IMR-90 (cell line): ENCODE data around the gene HAAO. TPM values are rescaled to one million over a fixed set of nuclear protein-coding genes. Genes with fewer than 3 reads are reported as not detected.

Experiments used
- ATAC-seq: fragments of 200-7000 bp; cut with Tn5 transposase; 2 replicates; pipeline ENCODE4 v1.9.1; 2020; ENCODE audit warnings: low read depth, mild to moderate bottlenecking, moderate library complexity
- BruUV-seq: library from RNA; stranded (reverse); fragments of 400-500 nt; replicated peaks from 2 replicates; lab custom pipeline; 2021; lab: Mats Ljungman, UMichigan
- CTCF ChIA-PET: fragments of 300-600 bp; formaldehyde crosslinking; extraction: SDS; loops from one replicate; lab custom pipeline; 2021; ENCODE audit warnings: antibody characterized with exemption; lab: Yijun Ruan, JAX
- POLR2A ChIA-PET: fragments of 300-600 bp; sonication (Branson Sonifier 250); formaldehyde crosslinking; loops from one replicate; lab custom pipeline; 2022; ENCODE audit warnings: antibody characterized with exemption; ENCODE audit not compliant: unreplicated experiment; lab: Charles Lee
- DNase-seq: peaks from one replicate; pipeline ENCODE4 v3.0.0; 2013
- H2AFZ ChIP-seq: replicated peaks from 2 replicates; pipeline ENCODE3; 2013; ENCODE audit warnings: low read length, mild to moderate bottlenecking; ENCODE audit not compliant: poor library complexity
- H2AK5ac ChIP-seq: 2 replicates; pipeline ENCODE4 v1.6.1; 2013; ENCODE audit warnings: low read depth, low read length, inconsistent platforms
- H2AK9ac ChIP-seq: replicated peaks from 2 replicates; pipeline ENCODE3; 2013; ENCODE audit warnings: mild to moderate bottlenecking, low read depth, low read length, moderate library complexity; ENCODE audit not compliant: poor library complexity
- H2BK120ac ChIP-seq: 2 replicates; pipeline ENCODE4 v1.6.1; 2013; ENCODE audit warnings: low read depth, low read length, inconsistent platforms
- H2BK15ac ChIP-seq: 3 replicates; pipeline ENCODE4 v1.6.1; 2013; ENCODE audit warnings: low read depth, low read length, inconsistent platforms
- H2BK20ac ChIP-seq: 2 replicates; pipeline ENCODE4 v1.6.1; 2013; ENCODE audit warnings: low read depth, mild to moderate bottlenecking, inconsistent platforms, low read length, moderate library complexity
- H2BK5ac ChIP-seq: 2 replicates; pipeline ENCODE4 v1.6.1; 2013; ENCODE audit warnings: mild to moderate bottlenecking, low read depth, low read length, inconsistent platforms; ENCODE audit not compliant: poor library complexity, severe bottlenecking
- H3K14ac ChIP-seq: replicated peaks from 2 replicates; pipeline ENCODE4 v1.6.1; 2013; ENCODE audit warnings: low read depth, low read length, inconsistent platforms
- H3K18ac ChIP-seq: 2 replicates; pipeline ENCODE4 v1.6.1; 2013; ENCODE audit warnings: low read depth, low read length, control low read depth
- H3K23ac ChIP-seq: 2 replicates; pipeline ENCODE4 v1.6.1; 2013; ENCODE audit warnings: low read depth, low read length, inconsistent platforms
- H3K27ac ChIP-seq: 2 replicates; pipeline ENCODE4 v1.5.1; 2013; ENCODE audit warnings: mild to moderate bottlenecking, control low read depth, low read length; ENCODE audit not compliant: insufficient read depth
- H3K27me3 ChIP-seq: 2 replicates; pipeline ENCODE4 v1.6.1; 2013; ENCODE audit warnings: low read length; ENCODE audit not compliant: control insufficient read depth, insufficient read depth
- H3K36me3 ChIP-seq: 2 replicates; pipeline ENCODE4 v1.6.1; 2013; ENCODE audit warnings: low read length, mixed read lengths; ENCODE audit not compliant: control insufficient read depth, insufficient read depth
- H3K4ac ChIP-seq: 2 replicates; pipeline ENCODE4 v1.6.1; 2013; ENCODE audit warnings: low read depth, low read length, inconsistent platforms
- H3K4me1 ChIP-seq: 2 replicates; pipeline ENCODE4 v1.6.1; 2013; ENCODE audit warnings: low read length, mixed read lengths; ENCODE audit not compliant: control insufficient read depth, insufficient read depth
- H3K4me2 ChIP-seq: 2 replicates; pipeline ENCODE4 v1.6.1; 2013; ENCODE audit warnings: low read depth, mild to moderate bottlenecking, control low read depth, low read length, moderate library complexity
- H3K4me3 ChIP-seq: 2 replicates; pipeline ENCODE4 v1.5.1; 2013; ENCODE audit warnings: low read depth, mild to moderate bottlenecking, control low read depth, low read length, moderate library complexity; ENCODE audit not compliant: insufficient read depth
- H3K56ac ChIP-seq: 2 replicates; pipeline ENCODE4 v1.6.1; 2013; ENCODE audit warnings: low read length, inconsistent platforms; ENCODE audit not compliant: insufficient read depth; ENCODE audit errors: extremely low read depth
- H3K79me1 ChIP-seq, 2 experiments: 2 replicates each; pipeline ENCODE4 v1.6.1; 2013; ENCODE audit warnings: low read length in 2 of 2, inconsistent platforms in 1 of 2, low read depth in 1 of 2
- H3K9ac ChIP-seq: 2 replicates; pipeline ENCODE4 v1.6.1; 2013; ENCODE audit warnings: low read depth, low read length, control low read depth
- H3K9me1 ChIP-seq: 2 replicates; pipeline ENCODE4 v1.6.1; 2013; ENCODE audit warnings: low read length, inconsistent platforms; ENCODE audit not compliant: insufficient read depth
- H3K9me3 ChIP-seq: 2 replicates; pipeline ENCODE4 v1.6.1; 2013; ENCODE audit warnings: low read length; ENCODE audit not compliant: control insufficient read depth, insufficient read depth
- H4K20me1 ChIP-seq: 2 replicates; pipeline ENCODE4 v1.6.1; 2013; ENCODE audit warnings: low read length, inconsistent platforms; ENCODE audit not compliant: insufficient read depth
- H4K5ac ChIP-seq: 2 replicates; pipeline ENCODE4 v1.6.1; 2013; ENCODE audit warnings: mild to moderate bottlenecking, low read depth, low read length, control low read depth
- H4K8ac ChIP-seq, 2 experiments: 2 replicates each; pipeline ENCODE4 v1.6.1; 2013; ENCODE audit warnings: low read depth in 2 of 2, low read length in 2 of 2, control low read depth in 1 of 2, inconsistent platforms in 1 of 2
- H4K91ac ChIP-seq: 2 replicates; pipeline ENCODE4 v1.6.1; 2013; ENCODE audit warnings: low read depth, low read length, inconsistent platforms; ENCODE audit not compliant: insufficient read depth
- BHLHE40 ChIP-seq: fragments of 150-350 bp; IDR thresholded peaks from 2 replicates; pipeline ENCODE4 v1.6.1; 2016; ENCODE audit warnings: mild to moderate bottlenecking, low read depth, low read length
- CEBPB ChIP-seq: IDR thresholded peaks from 2 replicates; pipeline ENCODE4 v1.6.1; 2012; ENCODE audit warnings: low read depth, low read length, improper control_type of control experiment
- CHD1 ChIP-seq: IDR thresholded peaks from 2 replicates; pipeline ENCODE4 v1.6.1; 2012; ENCODE audit warnings: low read depth, low read length, improper control_type of control experiment
- CTCF ChIP-seq: conservative IDR thresholded peaks from 2 replicates; pipeline ENCODE4 v1.5.1; 2012; ENCODE audit warnings: mild to moderate bottlenecking, low read depth, low read length, improper control_type of control experiment
- ELK1 ChIP-seq: fragments of 150-350 bp; IDR thresholded peaks from 2 replicates; pipeline ENCODE4 v1.6.1; 2016; ENCODE audit warnings: low read depth, mild to moderate bottlenecking, low read length, moderate library complexity, borderline replicate concordance
- FOS ChIP-seq: fragments of 150-350 bp; IDR thresholded peaks from 2 replicates; pipeline ENCODE4 v1.6.1; 2016; ENCODE audit warnings: low read depth, low read length
- MAFK ChIP-seq: IDR thresholded peaks from 2 replicates; pipeline ENCODE4 v1.6.1; 2012; ENCODE audit warnings: low read depth, low read length, improper control_type of control experiment
- MAZ ChIP-seq: IDR thresholded peaks from 2 replicates; pipeline ENCODE4 v1.6.1; 2012; ENCODE audit warnings: low read depth, mild to moderate bottlenecking, low read length, improper control_type of control experiment, moderate library complexity, borderline replicate concordance
- MXI1 ChIP-seq: IDR thresholded peaks from 2 replicates; pipeline ENCODE4 v1.6.1; 2012; ENCODE audit warnings: low read depth, mild to moderate bottlenecking, low read length, moderate library complexity, borderline replicate concordance
- NFE2L2 ChIP-seq: fragments of 150-350 bp; IDR thresholded peaks from 2 replicates; pipeline ENCODE4 v1.6.1; 2016; ENCODE audit warnings: low read depth, mild to moderate bottlenecking, low read length
- POLR2A ChIP-seq: IDR thresholded peaks from 2 replicates; pipeline ENCODE4 v1.6.1; 2012; ENCODE audit warnings: mild to moderate bottlenecking, low read depth, low read length
- RAD21 ChIP-seq: IDR thresholded peaks from 2 replicates; pipeline ENCODE4 v1.6.1; 2012; ENCODE audit warnings: low read length, improper control_type of control experiment
- RCOR1 ChIP-seq: IDR thresholded peaks from 2 replicates; pipeline ENCODE4 v1.6.1; 2012; ENCODE audit warnings: mild to moderate bottlenecking, low read length, improper control_type of control experiment; ENCODE audit not compliant: insufficient replicate concordance
- RFX5 ChIP-seq: IDR thresholded peaks from 2 replicates; pipeline ENCODE4 v1.8.0; 2012; ENCODE audit warnings: low read depth, mild to moderate bottlenecking, low read length, moderate library complexity
- SMC3 ChIP-seq: fragments of 150-350 bp; IDR thresholded peaks from 2 replicates; pipeline ENCODE4 v1.6.1; 2016; ENCODE audit warnings: low read depth, mild to moderate bottlenecking, antibody characterized with exemption, low read length, moderate library complexity
- USF2 ChIP-seq: fragments of 150-350 bp; IDR thresholded peaks from 2 replicates; pipeline ENCODE4 v1.6.1; 2017; ENCODE audit warnings: mild to moderate bottlenecking, antibody characterized with exemption, low read length, low read depth
- WGBS, 2 experiments: methylation state at CpG; one replicate each; pipeline versions ENCODE4 v1.1.5 to v1.1.7; 2013; ENCODE audit warnings: missing lambda C conversion rate in 2 of 2; ENCODE audit not compliant: insufficient read length in 1 of 2; ENCODE audit errors: extremely low coverage in 2 of 2; 5-methylcytosine and 5-hydroxymethylcytosine counted together
- dilution Hi-C: fragments of 300-500 bp; cut with HindIII; formaldehyde crosslinking; loops from one replicate; pipeline ENCODE4 v1.14.3; 2018; ENCODE audit warnings: low sequenced_read_pairs; ENCODE audit not compliant: unreplicated experiment
- in situ Hi-C: fragments of 300-500 bp; cut with MboI; formaldehyde crosslinking; loops from 3 replicates; pipeline ENCODE4 v1.14.3; 2019; ENCODE audit warnings: low sequenced_read_pairs, inconsistent platforms, mixed read lengths
- intact Hi-C: fragments of 100-400 bp; cut with micrococcal nuclease; formaldehyde crosslinking; loops from 2 replicates; pipeline ENCODE4 v1.10.0; 2022
- polyA plus RNA-seq, 3 experiments: library from polyadenylated mRNA; depleted of rRNA; stranded (reverse); fragments of >200 nt; gene quantifications; 2 replicates each; pipeline ENCODE4 v1.2.3, GENCODE V29; 2012; ENCODE audit warnings: low replicate concordance in 1 of 3
- total RNA-seq: library from RNA; depleted of rRNA; stranded (reverse); fragments of >200 nt; gene quantifications from 2 replicates; pipeline ENCODE4 v1.2.3, GENCODE V29; 2012

The HAAO gene
- total and polyA plus RNA-seq, 2 of the 4 experiments (the other 2 are of a cell fraction) = 0.05 to 0.18 TPM

GRCh38 chr2:42721898-42722297 lies 70.5 kb downstream of the HAAO start:
- DNase-seq (no peak), ATAC-seq (peak; percentile 10; the same call in 1 of the 2 replicates)
- ChIA-PET CTCF (no interaction called here), POLR2A (no interaction called here)
- no peak overlapping the region for H3K4me2 ChIP-seq
- H3K36me3 ChIP-seq = no peaks in the 10 kb centered on the region
- H2BK15ac ChIP-seq = no peak overlapping the region
- no peaks in the 10 kb centered on the region for H3K9me1 ChIP-seq
- no peak overlapping the region for H2BK120ac ChIP-seq
- no CpG with 5 or more reads among the region's 2 CpGs for WGBS, 2 experiments
- no peaks in the 10 kb centered on the region for H3K79me1 ChIP-seq
- no peaks in the 10 kb centered on the region for H3K9me3 ChIP-seq
- no peak overlapping the region for H4K91ac ChIP-seq
- no peak overlapping the region for H3K56ac ChIP-seq
- 0 out of 2 replicates have a peak, but pooled peaks cover 2% of the 10 kb centered on the region for H3K4me1 ChIP-seq
- TF ChIP-seq BHLHE40 (no peak), CTCF (no peak), RCOR1 (no peak), MXI1 (no peak), RFX5 (no peak), SMC3 (no peak), POLR2A (no peak), MAZ (no peak), NFE2L2 (no peak), ELK1 (no peak), RAD21 (no peak), CHD1 (no peak), MAFK (no peak), FOS (no peak), CEBPB (no peak), USF2 (no peak)
- H3K27ac ChIP-seq = no peak overlapping the region
- H2AFZ ChIP-seq = no peak overlapping the region
- no peak overlapping the region for H2BK20ac ChIP-seq
- H3K4ac ChIP-seq = no peak overlapping the region
- no peak overlapping the region for H2AK9ac ChIP-seq
- no peak overlapping the region for H4K8ac ChIP-seq
- H2AK5ac ChIP-seq = no peak overlapping the region
- no peak overlapping the region for H3K23ac ChIP-seq
- no peak overlapping the region for H4K5ac ChIP-seq
- intact Hi-C loops (no loop called here), dilution Hi-C loops (no loop called here), in situ Hi-C loops (no loop called here)
- no peak overlapping the region for H3K4me3 ChIP-seq
- no TSS peak for BruUV-seq
- H3K14ac ChIP-seq = no peak overlapping the region
- no peak overlapping the region for H3K9ac ChIP-seq
- no peaks in the 10 kb centered on the region for H4K20me1 ChIP-seq
- no peaks in the 10 kb centered on the region for H3K27me3 ChIP-seq
- no peak overlapping the region for H3K18ac ChIP-seq
- H2BK5ac ChIP-seq = no peak overlapping the region
